IMR-90 (cell line): ENCODE measurements around the gene MEGF11. TPM values are rescaled to one million over a fixed set of nuclear protein-coding genes. Genes with fewer than 3 reads are reported as not detected.

Experiments
- ATAC-seq: fragments of 200-7000 bp; cut with Tn5 transposase; 2 replicates; pipeline ENCODE4 v1.9.1; 2020; ENCODE audit warnings: low read depth, mild to moderate bottlenecking, moderate library complexity
- BruUV-seq: library from RNA; stranded (reverse); fragments of 400-500 nt; replicated peaks from 2 replicates; lab custom pipeline; 2021; lab: Mats Ljungman, UMichigan
- CTCF ChIA-PET: fragments of 300-600 bp; formaldehyde crosslinking; extraction: SDS; loops from one replicate; lab custom pipeline; 2021; ENCODE audit warnings: antibody characterized with exemption; lab: Yijun Ruan, JAX
- POLR2A ChIA-PET: fragments of 300-600 bp; sonication (Branson Sonifier 250); formaldehyde crosslinking; loops from one replicate; lab custom pipeline; 2022; ENCODE audit warnings: antibody characterized with exemption; ENCODE audit not compliant: unreplicated experiment; lab: Charles Lee
- DNase-seq: peaks from one replicate; pipeline ENCODE4 v3.0.0; 2013
- H2AFZ ChIP-seq: replicated peaks from 2 replicates; pipeline ENCODE3; 2013; ENCODE audit warnings: low read length, mild to moderate bottlenecking; ENCODE audit not compliant: poor library complexity
- H2AK5ac ChIP-seq: 2 replicates; pipeline ENCODE4 v1.6.1; 2013; ENCODE audit warnings: low read depth, low read length, inconsistent platforms
- H2AK9ac ChIP-seq: replicated peaks from 2 replicates; pipeline ENCODE3; 2013; ENCODE audit warnings: mild to moderate bottlenecking, low read depth, low read length, moderate library complexity; ENCODE audit not compliant: poor library complexity
- H2BK120ac ChIP-seq: 2 replicates; pipeline ENCODE4 v1.6.1; 2013; ENCODE audit warnings: low read depth, low read length, inconsistent platforms
- H2BK15ac ChIP-seq: 3 replicates; pipeline ENCODE4 v1.6.1; 2013; ENCODE audit warnings: low read depth, low read length, inconsistent platforms
- H2BK20ac ChIP-seq: 2 replicates; pipeline ENCODE4 v1.6.1; 2013; ENCODE audit warnings: low read depth, mild to moderate bottlenecking, inconsistent platforms, low read length, moderate library complexity
- H2BK5ac ChIP-seq: 2 replicates; pipeline ENCODE4 v1.6.1; 2013; ENCODE audit warnings: mild to moderate bottlenecking, low read depth, low read length, inconsistent platforms; ENCODE audit not compliant: poor library complexity, severe bottlenecking
- H3K14ac ChIP-seq: replicated peaks from 2 replicates; pipeline ENCODE4 v1.6.1; 2013; ENCODE audit warnings: low read depth, low read length, inconsistent platforms
- H3K18ac ChIP-seq: 2 replicates; pipeline ENCODE4 v1.6.1; 2013; ENCODE audit warnings: low read depth, low read length, control low read depth
- H3K23ac ChIP-seq: 2 replicates; pipeline ENCODE4 v1.6.1; 2013; ENCODE audit warnings: low read depth, low read length, inconsistent platforms
- H3K27ac ChIP-seq: 2 replicates; pipeline ENCODE4 v1.5.1; 2013; ENCODE audit warnings: mild to moderate bottlenecking, control low read depth, low read length; ENCODE audit not compliant: insufficient read depth
- H3K27me3 ChIP-seq: 2 replicates; pipeline ENCODE4 v1.6.1; 2013; ENCODE audit warnings: low read length; ENCODE audit not compliant: control insufficient read depth, insufficient read depth
- H3K36me3 ChIP-seq: 2 replicates; pipeline ENCODE4 v1.6.1; 2013; ENCODE audit warnings: low read length, mixed read lengths; ENCODE audit not compliant: control insufficient read depth, insufficient read depth
- H3K4ac ChIP-seq: 2 replicates; pipeline ENCODE4 v1.6.1; 2013; ENCODE audit warnings: low read depth, low read length, inconsistent platforms
- H3K4me1 ChIP-seq: 2 replicates; pipeline ENCODE4 v1.6.1; 2013; ENCODE audit warnings: low read length, mixed read lengths; ENCODE audit not compliant: control insufficient read depth, insufficient read depth
- H3K4me2 ChIP-seq: 2 replicates; pipeline ENCODE4 v1.6.1; 2013; ENCODE audit warnings: low read depth, mild to moderate bottlenecking, control low read depth, low read length, moderate library complexity
- H3K4me3 ChIP-seq: 2 replicates; pipeline ENCODE4 v1.5.1; 2013; ENCODE audit warnings: low read depth, mild to moderate bottlenecking, control low read depth, low read length, moderate library complexity; ENCODE audit not compliant: insufficient read depth
- H3K56ac ChIP-seq: 2 replicates; pipeline ENCODE4 v1.6.1; 2013; ENCODE audit warnings: low read length, inconsistent platforms; ENCODE audit not compliant: insufficient read depth; ENCODE audit errors: extremely low read depth
- H3K79me1 ChIP-seq, 2 experiments: 2 replicates each; pipeline ENCODE4 v1.6.1; 2013; ENCODE audit warnings: low read length in 2 of 2, inconsistent platforms in 1 of 2, low read depth in 1 of 2
- H3K9ac ChIP-seq: 2 replicates; pipeline ENCODE4 v1.6.1; 2013; ENCODE audit warnings: low read depth, low read length, control low read depth
- H3K9me1 ChIP-seq: 2 replicates; pipeline ENCODE4 v1.6.1; 2013; ENCODE audit warnings: low read length, inconsistent platforms; ENCODE audit not compliant: insufficient read depth
- H3K9me3 ChIP-seq: 2 replicates; pipeline ENCODE4 v1.6.1; 2013; ENCODE audit warnings: low read length; ENCODE audit not compliant: control insufficient read depth, insufficient read depth
- H4K20me1 ChIP-seq: 2 replicates; pipeline ENCODE4 v1.6.1; 2013; ENCODE audit warnings: low read length, inconsistent platforms; ENCODE audit not compliant: insufficient read depth
- H4K5ac ChIP-seq: 2 replicates; pipeline ENCODE4 v1.6.1; 2013; ENCODE audit warnings: mild to moderate bottlenecking, low read depth, low read length, control low read depth
- H4K8ac ChIP-seq, 2 experiments: 2 replicates each; pipeline ENCODE4 v1.6.1; 2013; ENCODE audit warnings: low read depth in 2 of 2, low read length in 2 of 2, control low read depth in 1 of 2, inconsistent platforms in 1 of 2
- H4K91ac ChIP-seq: 2 replicates; pipeline ENCODE4 v1.6.1; 2013; ENCODE audit warnings: low read depth, low read length, inconsistent platforms; ENCODE audit not compliant: insufficient read depth
- BHLHE40 ChIP-seq: fragments of 150-350 bp; IDR thresholded peaks from 2 replicates; pipeline ENCODE4 v1.6.1; 2016; ENCODE audit warnings: mild to moderate bottlenecking, low read depth, low read length
- CEBPB ChIP-seq: IDR thresholded peaks from 2 replicates; pipeline ENCODE4 v1.6.1; 2012; ENCODE audit warnings: low read depth, low read length, improper control_type of control experiment
- CHD1 ChIP-seq: IDR thresholded peaks from 2 replicates; pipeline ENCODE4 v1.6.1; 2012; ENCODE audit warnings: low read depth, low read length, improper control_type of control experiment
- FOS ChIP-seq: fragments of 150-350 bp; IDR thresholded peaks from 2 replicates; pipeline ENCODE4 v1.6.1; 2016; ENCODE audit warnings: low read depth, low read length
- MAFK ChIP-seq: IDR thresholded peaks from 2 replicates; pipeline ENCODE4 v1.6.1; 2012; ENCODE audit warnings: low read depth, low read length, improper control_type of control experiment
- MAZ ChIP-seq: IDR thresholded peaks from 2 replicates; pipeline ENCODE4 v1.6.1; 2012; ENCODE audit warnings: low read depth, mild to moderate bottlenecking, low read length, improper control_type of control experiment, moderate library complexity, borderline replicate concordance
- MXI1 ChIP-seq: IDR thresholded peaks from 2 replicates; pipeline ENCODE4 v1.6.1; 2012; ENCODE audit warnings: low read depth, mild to moderate bottlenecking, low read length, moderate library complexity, borderline replicate concordance
- NFE2L2 ChIP-seq: fragments of 150-350 bp; IDR thresholded peaks from 2 replicates; pipeline ENCODE4 v1.6.1; 2016; ENCODE audit warnings: low read depth, mild to moderate bottlenecking, low read length
- POLR2A ChIP-seq: IDR thresholded peaks from 2 replicates; pipeline ENCODE4 v1.6.1; 2012; ENCODE audit warnings: mild to moderate bottlenecking, low read depth, low read length
- RAD21 ChIP-seq: IDR thresholded peaks from 2 replicates; pipeline ENCODE4 v1.6.1; 2012; ENCODE audit warnings: low read length, improper control_type of control experiment
- RCOR1 ChIP-seq: IDR thresholded peaks from 2 replicates; pipeline ENCODE4 v1.6.1; 2012; ENCODE audit warnings: mild to moderate bottlenecking, low read length, improper control_type of control experiment; ENCODE audit not compliant: insufficient replicate concordance
- RFX5 ChIP-seq: IDR thresholded peaks from 2 replicates; pipeline ENCODE4 v1.8.0; 2012; ENCODE audit warnings: low read depth, mild to moderate bottlenecking, low read length, moderate library complexity
- SMC3 ChIP-seq: fragments of 150-350 bp; IDR thresholded peaks from 2 replicates; pipeline ENCODE4 v1.6.1; 2016; ENCODE audit warnings: low read depth, mild to moderate bottlenecking, antibody characterized with exemption, low read length, moderate library complexity
- dilution Hi-C: fragments of 300-500 bp; cut with HindIII; formaldehyde crosslinking; loops from one replicate; pipeline ENCODE4 v1.14.3; 2018; ENCODE audit warnings: low sequenced_read_pairs; ENCODE audit not compliant: unreplicated experiment
- in situ Hi-C: fragments of 300-500 bp; cut with MboI; formaldehyde crosslinking; loops from 3 replicates; pipeline ENCODE4 v1.14.3; 2019; ENCODE audit warnings: low sequenced_read_pairs, inconsistent platforms, mixed read lengths
- intact Hi-C: fragments of 100-400 bp; cut with micrococcal nuclease; formaldehyde crosslinking; loops from 2 replicates; pipeline ENCODE4 v1.10.0; 2022
- polyA plus RNA-seq, 3 experiments: library from polyadenylated mRNA; depleted of rRNA; stranded (reverse); fragments of >200 nt; gene quantifications; 2 replicates each; pipeline ENCODE4 v1.2.3, GENCODE V29; 2012; ENCODE audit warnings: low replicate concordance in 1 of 3
- total RNA-seq: library from RNA; depleted of rRNA; stranded (reverse); fragments of >200 nt; gene quantifications from 2 replicates; pipeline ENCODE4 v1.2.3, GENCODE V29; 2012
- TF ChIP-seq, protein P1 (sequence below): fragments of 150-350 bp; IDR thresholded peaks from 2 replicates; pipeline ENCODE4 v1.6.1; 2017; ENCODE audit warnings: mild to moderate bottlenecking, antibody characterized with exemption, low read length, low read depth
- TF ChIP-seq, protein P2 (sequence below): conservative IDR thresholded peaks from 2 replicates; pipeline ENCODE4 v1.5.1; 2012; ENCODE audit warnings: mild to moderate bottlenecking, low read depth, low read length, improper control_type of control experiment
- TF ChIP-seq, protein P3 (sequence below): fragments of 150-350 bp; IDR thresholded peaks from 2 replicates; pipeline ENCODE4 v1.6.1; 2016; ENCODE audit warnings: low read depth, mild to moderate bottlenecking, low read length, moderate library complexity, borderline replicate concordance

Gene MEGF11
- total and polyA plus RNA-seq, 2 of the 4 experiments (the other 2 are of a cell fraction) = not detected

DNA sequence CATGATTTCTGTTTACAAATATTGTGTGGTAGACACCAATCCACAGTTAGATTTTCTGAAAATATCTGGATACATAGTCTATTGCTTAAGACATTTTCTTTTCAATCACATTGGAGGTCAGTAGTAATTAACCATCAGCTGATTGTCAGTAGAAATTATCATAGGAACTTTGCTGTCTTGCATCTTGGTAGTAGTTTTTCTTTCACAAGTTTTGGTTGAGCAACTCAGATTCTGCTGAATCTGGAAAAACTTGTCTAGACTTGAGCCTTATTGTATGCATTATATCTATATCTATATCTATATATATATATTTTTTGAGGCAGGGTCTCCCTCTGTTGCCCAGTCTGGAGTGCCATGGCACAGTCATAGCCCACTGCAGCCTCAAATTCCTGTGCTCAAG lies 380.3 kb downstream of the MEGF11 start:
- Histone ChIP-seq H2AFZ (no peak overlapping the region), H3K23ac (no peak overlapping the region; the same call in 1 of the 2 replicates), H3K27me3 (no peaks in the 10 kb centered on the region), H3K4me3 (no peak overlapping the region), H3K27ac (peak overlapping the region; percentile 30; the same call in 1 of the 2 replicates), H2BK15ac (no peak overlapping the region), H3K9ac (no peak overlapping the region), H2BK20ac (no peak overlapping the region), H4K8ac (no peak overlapping the region), H2BK5ac (peak overlapping the region; percentile 58), H3K18ac (no peak overlapping the region), H3K79me1 (peaks cover 6 to 45% of the 10 kb centered on the region in 2 experiments; a peak in 3 of 4 replicates), H3K36me3 (peaks cover 19% of the 10 kb centered on the region), H3K9me3 (no peaks in the 10 kb centered on the region), H3K4me1 (peaks cover 1% of the 10 kb centered on the region), H4K91ac (no peak overlapping the region), H2AK5ac (no peak overlapping the region), H2BK120ac (no peak overlapping the region), H4K20me1 (peaks cover 51% of the 10 kb centered on the region), H4K5ac (no peak overlapping the region), H3K9me1 (peaks cover 3% of the 10 kb centered on the region; the same call in 1 of the 2 replicates), H3K56ac (no peak overlapping the region), H3K4ac (no peak overlapping the region), H2AK9ac (no peak overlapping the region), H3K4me2 (no peak overlapping the region), H3K14ac (no peak overlapping the region)
- dilution Hi-C loops (no loop called here), in situ Hi-C loops (no loop called here), intact Hi-C loops (loop anchor here (5.0 kb wide), 1 partner anchor 141 kb away; no protein-coding TSS in a partner anchor)
- POLR2A ChIA-PET = no interaction called here
- CTCF ChIA-PET = no interaction called here
- ATAC-seq (no peak), DNase-seq (no peak)
- TF ChIP-seq NFE2L2 (no peak), RCOR1 (no peak), FOS (no peak), MAFK (no peak), SMC3 (no peak), POLR2A (no peak), CHD1 (no peak), MXI1 (no peak), CEBPB (no peak), RAD21 (no peak), MAZ (no peak), RFX5 (no peak), BHLHE40 (no peak)
- TF ChIP-seq, protein P1, sequence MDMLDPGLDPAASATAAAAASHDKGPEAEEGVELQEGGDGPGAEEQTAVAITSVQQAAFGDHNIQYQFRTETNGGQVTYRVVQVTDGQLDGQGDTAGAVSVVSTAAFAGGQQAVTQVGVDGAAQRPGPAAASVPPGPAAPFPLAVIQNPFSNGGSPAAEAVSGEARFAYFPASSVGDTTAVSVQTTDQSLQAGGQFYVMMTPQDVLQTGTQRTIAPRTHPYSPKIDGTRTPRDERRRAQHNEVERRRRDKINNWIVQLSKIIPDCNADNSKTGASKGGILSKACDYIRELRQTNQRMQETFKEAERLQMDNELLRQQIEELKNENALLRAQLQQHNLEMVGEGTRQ = no peak
- TF ChIP-seq, protein P2, sequence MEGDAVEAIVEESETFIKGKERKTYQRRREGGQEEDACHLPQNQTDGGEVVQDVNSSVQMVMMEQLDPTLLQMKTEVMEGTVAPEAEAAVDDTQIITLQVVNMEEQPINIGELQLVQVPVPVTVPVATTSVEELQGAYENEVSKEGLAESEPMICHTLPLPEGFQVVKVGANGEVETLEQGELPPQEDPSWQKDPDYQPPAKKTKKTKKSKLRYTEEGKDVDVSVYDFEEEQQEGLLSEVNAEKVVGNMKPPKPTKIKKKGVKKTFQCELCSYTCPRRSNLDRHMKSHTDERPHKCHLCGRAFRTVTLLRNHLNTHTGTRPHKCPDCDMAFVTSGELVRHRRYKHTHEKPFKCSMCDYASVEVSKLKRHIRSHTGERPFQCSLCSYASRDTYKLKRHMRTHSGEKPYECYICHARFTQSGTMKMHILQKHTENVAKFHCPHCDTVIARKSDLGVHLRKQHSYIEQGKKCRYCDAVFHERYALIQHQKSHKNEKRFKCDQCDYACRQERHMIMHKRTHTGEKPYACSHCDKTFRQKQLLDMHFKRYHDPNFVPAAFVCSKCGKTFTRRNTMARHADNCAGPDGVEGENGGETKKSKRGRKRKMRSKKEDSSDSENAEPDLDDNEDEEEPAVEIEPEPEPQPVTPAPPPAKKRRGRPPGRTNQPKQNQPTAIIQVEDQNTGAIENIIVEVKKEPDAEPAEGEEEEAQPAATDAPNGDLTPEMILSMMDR = no peak
- TF ChIP-seq, protein P3, sequence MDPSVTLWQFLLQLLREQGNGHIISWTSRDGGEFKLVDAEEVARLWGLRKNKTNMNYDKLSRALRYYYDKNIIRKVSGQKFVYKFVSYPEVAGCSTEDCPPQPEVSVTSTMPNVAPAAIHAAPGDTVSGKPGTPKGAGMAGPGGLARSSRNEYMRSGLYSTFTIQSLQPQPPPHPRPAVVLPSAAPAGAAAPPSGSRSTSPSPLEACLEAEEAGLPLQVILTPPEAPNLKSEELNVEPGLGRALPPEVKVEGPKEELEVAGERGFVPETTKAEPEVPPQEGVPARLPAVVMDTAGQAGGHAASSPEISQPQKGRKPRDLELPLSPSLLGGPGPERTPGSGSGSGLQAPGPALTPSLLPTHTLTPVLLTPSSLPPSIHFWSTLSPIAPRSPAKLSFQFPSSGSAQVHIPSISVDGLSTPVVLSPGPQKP = no peak
- no TSS peak for BruUV-seq
